CD4-positive, alpha-beta T cell treated with Interleukin-1 beta for 1 hour (primary cell): ENCODE results near the gene XYLB.

Experiments
- DNase-seq, 2 donors: peaks; one replicate each; pipeline ENCODE4 v3.0.0-alpha.2; 2020 to 2022

Gene XYLB

GRCh38 chr3:38457111-38458003, 110.8 kb downstream of the XYLB start:
- no peak for DNase-seq

GRCh38 chr3:38458796-38459498, 112.4 kb downstream of the XYLB start:
- DNase-seq: no peak

- no peak for DNase-seq
Observed at GRCh38 chr3:38459499-38460048, 113.0 kb downstream of the XYLB start.

GRCh38 chr3:38460377-38461270, 114.0 kb downstream of the XYLB start:
- no peak for DNase-seq
